Stimulated activated CD4-positive, alpha-beta T cell treated with anti-CD3 and anti-CD28 coated beads, Interleukin-4, amount 100 ng/mL, for 24 hours (primary cell): ENCODE data around the gene VSX1.

Experiments
- DNase-seq: peaks from one replicate; pipeline ENCODE4 v3.0.0-alpha.2; 2020

VSX1 gene

GRCh38 chr20:25051386-25052155 lies 30.4 kb downstream of the VSX1 start:
- no peak for DNase-seq

GRCh38 chr20:25050501-25051350 lies 31.2 kb downstream of the VSX1 start:
- no peak for DNase-seq

DNA sequence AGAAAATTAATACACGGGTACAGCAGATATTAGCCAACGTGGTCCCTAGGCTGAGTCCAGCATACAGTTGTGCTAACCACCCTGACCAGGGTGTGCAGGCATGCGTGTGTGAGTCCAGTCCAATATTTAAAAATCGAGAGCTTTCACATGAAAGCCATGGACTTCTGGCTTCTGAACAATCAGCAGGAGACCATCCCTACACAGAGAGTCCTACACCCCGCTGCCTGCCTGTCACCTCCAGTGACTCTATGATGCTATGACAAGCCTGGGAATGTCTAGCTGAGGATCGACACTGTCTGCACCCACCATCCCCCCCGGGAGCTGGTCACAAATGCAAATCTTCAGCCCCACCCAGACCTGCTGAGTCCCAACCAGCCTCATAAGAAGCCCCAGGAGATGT lies 31.9 kb downstream of the VSX1 start:
- no peak for DNase-seq

DNA sequence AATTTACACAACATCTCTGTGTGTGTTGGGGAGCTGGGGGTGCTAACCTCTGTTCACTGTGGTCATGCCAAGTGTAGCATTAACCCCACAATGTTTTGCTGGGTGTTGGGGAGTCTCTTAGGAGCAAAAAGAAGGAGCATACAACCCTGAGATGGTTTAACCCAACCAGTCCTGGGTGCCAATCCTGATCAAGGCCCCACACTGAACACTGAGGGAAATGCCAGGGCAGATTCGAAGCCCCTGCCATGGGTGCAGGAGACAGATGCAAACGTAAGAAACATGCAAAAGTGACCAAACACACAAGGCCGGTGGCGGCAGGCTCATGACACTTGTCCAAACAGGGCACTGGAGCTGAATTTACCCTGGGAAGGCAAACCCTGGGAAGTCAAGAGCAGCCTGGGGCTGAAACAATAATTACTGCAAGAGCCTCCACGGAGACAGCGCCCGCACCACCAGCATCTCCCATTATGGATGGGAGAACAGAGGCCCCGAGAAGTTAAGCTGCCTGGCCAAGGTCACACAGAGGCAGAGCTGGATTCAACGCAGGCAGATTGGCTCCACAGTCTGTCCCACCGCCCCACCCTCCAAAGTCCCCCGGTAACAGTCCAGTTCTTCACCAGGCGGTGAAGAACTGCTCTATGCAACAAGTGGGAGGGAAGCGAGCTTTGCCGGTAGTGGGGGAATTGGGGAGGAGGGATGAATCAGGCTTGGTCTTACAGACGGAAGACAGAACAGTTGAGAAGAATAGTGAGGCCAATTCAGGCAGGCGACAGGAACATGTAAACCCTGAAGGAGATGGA lies 32.5 kb downstream of the VSX1 start:
- no peak for DNase-seq

DNA sequence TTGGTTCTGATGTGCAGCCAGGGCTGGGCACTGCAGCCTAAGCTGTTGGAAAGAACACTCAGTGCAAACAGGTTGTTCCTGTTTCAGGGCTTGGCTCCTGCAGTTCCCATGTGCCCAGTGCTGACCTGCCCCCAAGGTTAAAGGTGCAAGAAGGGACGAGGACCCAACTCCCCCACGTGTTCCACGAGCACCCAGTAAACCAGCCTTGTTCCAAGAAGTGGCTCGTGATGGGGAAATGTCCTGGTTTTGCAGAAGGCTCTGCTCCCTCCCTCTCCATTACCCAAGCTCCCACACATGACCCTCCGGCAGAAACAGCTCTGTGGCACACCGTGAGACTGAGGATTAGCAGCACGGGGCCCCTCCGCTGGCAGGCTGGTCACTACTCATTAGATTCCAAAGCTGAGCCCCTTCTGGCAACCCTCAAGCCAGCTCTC lies 33.4 kb downstream of the VSX1 start:
- no peak for DNase-seq

- no peak for DNase-seq
These were observed 34.2 kb downstream of the VSX1 start for GRCh38 chr20:25047766-25048165.

GRCh38 chr20:25046736-25047666 lies 34.9 kb downstream of the VSX1 start:
- DNase-seq: no peak

GRCh38 chr20:25046181-25046641 lies 35.7 kb downstream of the VSX1 start:
- no peak for DNase-seq

- no peak for DNase-seq
These were observed 36.6 kb downstream of the VSX1 start for GRCh38 chr20:25045343-25045712.

- DNase-seq: no peak
These were observed 37.1 kb downstream of the VSX1 start for GRCh38 chr20:25044660-25045342.

DNA sequence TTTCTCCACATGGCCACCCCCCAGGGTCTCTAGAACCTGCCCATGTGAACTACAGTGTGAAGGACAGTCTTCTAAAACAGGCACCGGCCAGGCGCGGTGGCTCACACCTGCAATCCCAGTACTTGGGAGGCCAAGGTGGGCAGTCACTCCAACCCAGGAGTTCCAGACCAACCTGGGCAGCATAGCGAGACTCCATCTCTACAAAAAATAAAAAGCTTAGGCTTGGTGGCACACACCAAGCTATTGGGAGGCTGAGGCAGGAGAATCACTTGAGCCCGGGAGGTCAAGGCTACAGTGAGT lies 37.7 kb downstream of the VSX1 start:
- no peak for DNase-seq

GRCh38 chr20:25043499-25044260 lies 38.3 kb downstream of the VSX1 start:
- DNase-seq: no peak

GRCh38 chr20:25042531-25043498 lies 39.1 kb downstream of the VSX1 start:
- peak; percentile 26 for DNase-seq

- no peak for DNase-seq
These were observed 40.0 kb downstream of the VSX1 start for GRCh38 chr20:25041813-25042530.

- no peak for DNase-seq
These were observed 41.5 kb downstream of the VSX1 start for GRCh38 chr20:25040438-25040831.

GRCh38 chr20:25039697-25040437 lies 42.1 kb downstream of the VSX1 start:
- no peak for DNase-seq

DNA sequence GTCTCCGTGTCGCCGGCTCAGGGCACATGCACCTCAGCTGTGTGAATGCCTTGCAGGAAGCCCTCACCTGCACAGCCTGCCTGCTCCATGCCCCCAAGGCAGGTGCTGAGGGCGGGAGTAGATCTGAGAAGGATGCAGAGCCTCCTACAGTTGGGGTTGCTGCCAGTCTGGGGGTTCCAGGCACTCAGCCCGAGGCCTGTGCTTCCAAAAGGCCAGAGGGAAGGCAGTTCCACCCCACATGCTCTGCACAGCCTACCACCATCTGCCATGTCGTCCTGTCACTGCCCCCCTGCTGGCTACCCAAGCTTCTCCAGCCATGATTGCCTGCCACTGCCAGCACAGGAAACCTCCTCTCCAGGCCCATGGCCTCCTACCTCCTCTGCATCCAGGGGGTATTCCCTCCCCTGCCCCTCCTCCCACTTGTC lies 43.3 kb downstream of the VSX1 start:
- no peak for DNase-seq

DNA sequence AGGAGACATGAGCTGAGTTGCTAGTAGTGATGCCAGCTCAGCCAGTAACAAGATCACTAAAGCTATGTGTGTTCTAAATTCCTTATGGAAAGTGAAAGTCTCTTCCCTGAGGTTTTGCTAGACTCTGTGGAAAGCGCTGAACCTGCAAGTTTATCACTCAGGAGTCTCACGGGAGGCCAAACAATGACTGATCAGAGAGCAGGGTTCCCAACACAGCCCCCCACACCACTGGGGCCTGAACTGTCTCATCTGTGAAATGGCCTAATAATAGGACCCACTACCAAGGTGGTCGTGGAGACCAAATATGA lies 43.9 kb downstream of the VSX1 start:
- DNase-seq: no peak
